HL-60 (cell line): Measurements from ENCODE around the gene CCDC8.

Experiments
- CTCF ChIP-seq: IDR thresholded peaks from one replicate; pipeline ENCODE4 v1.5.1; 2011; ENCODE audit warnings: low read length, control low read depth, inconsistent platforms; ENCODE audit not compliant: insufficient read depth
- REST ChIP-seq: IDR thresholded peaks from 2 replicates; pipeline ENCODE4 v1.6.1; 2012; ENCODE audit warnings: low read depth; ENCODE audit not compliant: insufficient replicate concordance

- TF ChIP-seq CTCF (no peak), REST (no peak)
Measured at GRCh38 chr19:46454244-46454643, 40.9 kb upstream of the CCDC8 start.
